Activated T-cell treated with anti-CD3 and anti-CD28 coated beads for 48 hours (primary cell): ENCODE results near the gene SPRED3.

Source experiments
- DNase-seq: peaks from one replicate; pipeline ENCODE4 v3.0.0-alpha.2; 2020; ENCODE audit warnings: low read depth

SPRED3 gene

GRCh38 chr19:38445362-38445761, 56.9 kb downstream of the SPRED3 start:
- DNase-seq: no peak

GRCh38 chr19:38448225-38448624, 59.7 kb downstream of the SPRED3 start:
- no peak for DNase-seq
